H7 (cell line): ENCODE results near the gene ARSG. TPM values are rescaled to one million over a fixed set of nuclear protein-coding genes. Genes with fewer than 3 reads are reported as not detected.

Experiments used
- DNase-seq: peaks from one replicate; pipeline ENCODE4 v3.0.0; 2012
- H3K27me3 ChIP-seq: 2 replicates; pipeline ENCODE4 v1.6.0; 2011; ENCODE audit warnings: mild to moderate bottlenecking, low read length; ENCODE audit not compliant: control insufficient read depth, insufficient read depth
- H3K36me3 ChIP-seq: replicated peaks from 2 replicates; pipeline ENCODE4 v1.5.1; 2011; ENCODE audit warnings: low read length; ENCODE audit not compliant: control insufficient read depth, insufficient read depth
- H3K4me3 ChIP-seq: 2 replicates; pipeline ENCODE4 v1.5.1; 2011; ENCODE audit warnings: low read depth, mild to moderate bottlenecking, control low read depth, low read length, moderate library complexity; ENCODE audit not compliant: insufficient read depth
- total RNA-seq: library from RNA; depleted of rRNA; stranded (reverse); fragments of >200 nt; shearing (Covaris generic); gene quantifications from 2 replicates; pipeline ENCODE4 v1.2.3, GENCODE V29; 2014

The ARSG gene
- total RNA-seq, 1 experiment from 2014 or later, result 15.7 TPM

DNA sequence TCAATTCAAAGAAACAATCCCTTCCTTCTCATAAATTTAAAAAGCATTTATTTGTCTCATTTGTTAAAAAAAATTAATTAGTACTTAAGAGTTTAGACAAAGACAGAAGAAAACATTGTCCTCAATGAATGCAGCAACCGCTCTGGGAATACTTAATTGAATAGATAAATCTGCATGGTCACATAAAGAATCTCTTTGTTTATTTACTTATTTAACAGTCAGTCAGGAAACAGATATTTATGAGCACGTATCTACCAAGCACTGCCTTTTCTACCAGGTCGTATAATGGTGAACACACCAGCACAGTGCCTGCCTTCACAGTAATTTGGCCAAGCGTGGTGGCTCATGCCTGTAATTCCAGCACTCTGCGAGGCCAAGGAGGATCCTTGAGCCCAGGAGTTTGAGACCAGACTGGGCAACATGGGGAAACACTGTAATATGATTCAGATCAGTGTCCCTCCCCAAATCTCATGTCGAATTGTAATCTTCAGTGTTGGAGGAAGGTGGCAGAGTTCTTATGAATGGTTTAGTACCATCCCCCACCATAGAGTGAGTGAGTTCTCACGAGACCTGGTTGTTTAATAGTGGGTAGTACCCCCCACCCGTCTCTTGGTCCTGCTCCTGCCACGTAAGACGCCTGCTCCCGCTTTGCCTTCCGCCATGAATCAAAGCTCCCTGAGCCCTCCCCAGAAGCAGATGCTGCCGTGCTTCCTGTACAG lies 157.9 kb downstream of the ARSG start:
- Histone ChIP-seq H3K27me3 (no peaks in the 10 kb centered on the region), H3K4me3 (no peak overlapping the region), H3K36me3 (peaks cover 3% of the 10 kb centered on the region)
- no peak for DNase-seq

- DNase-seq, result no peak
- H3K4me3 ChIP-seq, result no peak overlapping the region
- peaks cover 3% of the 10 kb centered on the region for H3K36me3 ChIP-seq
- no peaks in the 10 kb centered on the region for H3K27me3 ChIP-seq
Observed at GRCh38 chr17:68450391-68450790, 159.1 kb downstream of the ARSG start.

GRCh38 chr17:68450801-68451200 lies 159.5 kb downstream of the ARSG start:
- Histone ChIP-seq H3K4me3 (no peak overlapping the region), H3K36me3 (peaks cover 3% of the 10 kb centered on the region), H3K27me3 (no peaks in the 10 kb centered on the region)
- no peak for DNase-seq

GRCh38 chr17:68451670-68452354 lies 160.5 kb downstream of the ARSG start:
- Histone ChIP-seq H3K27me3 (no peaks in the 10 kb centered on the region), H3K36me3 (peaks cover 3% of the 10 kb centered on the region), H3K4me3 (no peak overlapping the region)
- DNase-seq, result no peak

DNA sequence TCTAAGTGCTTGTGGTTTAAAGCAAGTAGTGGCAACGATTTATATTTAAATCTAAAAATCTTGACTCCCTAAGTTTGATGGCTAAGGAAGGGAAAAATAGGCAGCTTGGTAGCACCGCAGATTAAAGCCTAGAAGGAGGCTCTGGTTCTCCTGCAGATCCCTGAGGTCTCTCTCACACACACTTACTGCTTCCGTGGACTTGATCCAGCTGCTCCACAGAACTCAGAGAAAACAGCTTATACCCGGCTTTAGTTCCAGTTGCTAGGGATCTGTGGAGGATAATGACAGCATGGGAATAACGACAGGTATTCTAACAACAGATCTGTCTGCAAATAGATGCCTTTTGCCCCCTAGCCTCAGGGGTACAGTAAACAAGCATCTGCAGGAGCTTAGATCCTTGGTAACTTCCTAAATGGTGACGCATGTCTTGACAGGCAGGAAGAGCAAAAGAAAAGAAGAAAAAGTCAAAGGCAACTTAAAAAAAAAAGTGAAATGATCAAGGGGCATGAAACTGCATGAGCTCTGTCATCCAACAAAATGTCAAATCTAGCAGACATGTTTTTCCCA lies 161.5 kb downstream of the ARSG start:
- DNase-seq, result no peak
- no peak overlapping the region for H3K4me3 ChIP-seq

GRCh38 chr17:68453991-68454665 lies 162.8 kb downstream of the ARSG start:
- Histone ChIP-seq H3K27me3 (no peaks in the 10 kb centered on the region; the same call in 1 of the 2 replicates), H3K4me3 (no peak overlapping the region), H3K36me3 (peaks cover 1% of the 10 kb centered on the region)
- DNase-seq, result no peak

More for the DNA sequence above, 161.5 kb downstream of the ARSG start:
- no peaks in the 10 kb centered on the region for H3K27me3 ChIP-seq
- peaks cover 3% of the 10 kb centered on the region for H3K36me3 ChIP-seq

DNA sequence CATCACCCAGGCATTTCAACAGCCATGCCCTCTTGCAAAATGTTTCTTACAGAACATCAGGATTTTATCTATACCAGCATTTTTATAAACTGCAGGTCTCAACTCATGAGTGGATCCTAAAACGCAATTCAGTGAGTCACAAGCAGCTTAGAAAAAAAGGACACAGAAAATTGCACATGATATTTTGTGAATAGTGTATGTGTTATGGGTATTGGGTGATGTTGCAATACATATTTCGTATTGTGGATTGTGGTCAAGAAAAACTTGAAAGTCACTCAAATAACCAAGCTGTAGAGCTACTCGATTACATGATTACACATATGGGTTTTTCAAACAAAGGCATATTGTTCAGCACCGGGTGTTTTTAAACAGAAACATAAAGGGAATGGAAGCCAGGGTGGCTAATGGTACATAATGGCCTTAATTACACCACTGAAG lies 164.6 kb downstream of the ARSG start:
- H3K27me3 ChIP-seq, result no peaks in the 10 kb centered on the region; the same call in 1 of the 2 replicates
- peak overlapping the region; percentile 67 for H3K4me3 ChIP-seq
- no peaks in the 10 kb centered on the region for H3K36me3 ChIP-seq
- no peak for DNase-seq

DNA sequence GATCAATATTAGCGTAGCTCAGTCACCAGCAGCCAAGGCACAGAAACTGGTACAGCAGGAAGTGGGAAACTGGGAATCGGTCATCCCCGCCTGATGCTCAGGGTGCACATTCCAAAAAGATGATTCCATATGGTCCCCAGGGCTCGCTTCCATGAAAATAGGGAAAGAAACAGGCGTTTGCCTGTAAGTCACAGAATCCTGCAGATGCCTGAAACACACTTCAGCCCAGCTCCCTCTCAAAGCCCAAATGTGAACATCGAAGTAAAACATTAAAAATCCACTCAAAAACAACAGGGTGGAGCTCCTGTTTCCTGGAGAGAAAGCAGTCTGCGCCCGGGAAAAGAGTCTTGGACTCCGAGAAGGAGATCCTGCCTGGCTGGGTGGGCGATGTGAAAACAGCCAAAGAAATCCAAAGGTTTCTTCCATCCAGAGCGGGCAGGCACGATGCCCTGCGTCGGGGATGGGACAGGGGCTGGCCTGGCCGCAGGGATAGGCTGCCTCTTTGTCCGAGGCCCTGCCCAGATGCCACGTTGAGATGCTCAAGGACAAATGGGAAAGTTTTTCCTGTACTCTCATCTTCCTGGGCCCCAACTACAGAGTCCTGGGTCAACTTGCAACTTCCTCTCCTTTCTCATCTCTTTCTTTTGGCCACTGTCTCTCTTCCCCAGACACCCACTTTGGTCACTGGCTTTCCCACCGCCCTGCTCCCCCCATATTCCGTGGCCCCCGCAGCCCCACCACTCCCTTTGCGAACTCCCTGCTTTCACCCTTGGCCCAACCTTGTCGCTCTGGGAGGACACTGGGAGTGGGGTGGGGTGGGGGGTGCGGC lies 165.3 kb downstream of the ARSG start:
- Histone ChIP-seq H3K36me3 (no peaks in the 10 kb centered on the region), H3K27me3 (no peaks in the 10 kb centered on the region; the same call in 1 of the 2 replicates), H3K4me3 (peak overlapping the region; percentile 67)
- DNase-seq, result peak; percentile 88

DNA sequence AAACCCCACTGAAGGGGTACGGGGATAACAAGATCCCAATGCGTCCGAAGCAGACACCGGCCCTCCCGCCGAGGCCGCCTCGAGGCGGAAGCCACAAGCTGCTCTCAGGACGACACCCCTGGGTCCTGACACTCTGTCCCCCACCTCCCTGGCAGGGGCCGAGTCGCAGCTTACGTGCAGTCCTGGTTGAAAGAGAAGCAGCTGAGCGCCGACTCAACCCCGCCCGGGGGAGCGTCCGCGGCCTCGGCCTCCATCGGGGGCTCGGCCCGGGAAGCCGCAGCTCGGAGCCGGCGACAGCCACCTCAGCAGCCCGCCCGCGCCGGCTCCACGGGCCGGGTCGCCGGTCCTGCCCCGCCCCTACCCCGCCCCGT lies 165.9 kb downstream of the ARSG start, which contains the start of gene WIPI1:
TSS of gene WIPI1 (minus strand) at position 329 of the 371 bp plus-strand sequence. CDS start at position 254, 75 bp downstream.
- Histone ChIP-seq H3K27me3 (no peaks in the 10 kb centered on the region; the same call in 1 of the 2 replicates), H3K4me3 (peak within 1 kb of the TSS; percentile 67), H3K36me3 (no peaks in the 10 kb centered on the region)
- no peak for DNase-seq

GRCh38 chr17:68457539-68458259 lies 166.4 kb downstream of the ARSG start:
- Histone ChIP-seq H3K4me3 (peak overlapping the region; percentile 45), H3K27me3 (no peaks in the 10 kb centered on the region; the same call in 1 of the 2 replicates), H3K36me3 (no peaks in the 10 kb centered on the region)
- DNase-seq, result peak; percentile 99

- DNase-seq, result no peak
- peak overlapping the region; percentile 45; the same call in 1 of the 2 replicates for H3K4me3 ChIP-seq
- no peaks in the 10 kb centered on the region for H3K36me3 ChIP-seq
- H3K27me3 ChIP-seq, result no peaks in the 10 kb centered on the region; the same call in 1 of the 2 replicates
Observed at GRCh38 chr17:68458260-68459036, 167.2 kb downstream of the ARSG start.

- Histone ChIP-seq H3K36me3 (no peaks in the 10 kb centered on the region), H3K4me3 (no peak overlapping the region), H3K27me3 (no peaks in the 10 kb centered on the region; the same call in 1 of the 2 replicates)
- no peak for DNase-seq
Observed at GRCh38 chr17:68459037-68459639, 167.8 kb downstream of the ARSG start.
